Measurements from ENCODE around the gene IPCEF1. TPM values are rescaled to one million over a fixed set of nuclear protein-coding genes. Genes with fewer than 3 reads are reported as not detected.

The IPCEF1 gene
- total RNA-seq, 2 donors from 2014 or later: 3.0 to 5.7 TPM

DNA sequence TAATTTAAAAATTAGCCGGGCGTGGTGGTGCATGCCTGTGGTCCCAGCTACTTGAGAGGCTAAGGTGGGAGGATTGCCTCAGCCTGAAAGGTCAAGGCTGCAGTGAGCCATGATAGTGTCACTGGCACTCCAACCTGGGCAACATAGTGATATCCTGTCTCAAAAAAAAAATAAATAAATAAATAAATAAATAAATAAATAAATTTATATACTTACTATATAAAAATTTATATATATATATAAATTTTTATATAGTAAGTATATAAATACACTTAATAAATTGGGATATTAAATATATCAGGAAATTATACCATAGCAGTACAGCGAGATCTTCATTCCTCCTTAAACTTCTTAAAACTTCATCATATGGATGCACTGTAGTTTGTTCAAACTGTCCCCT lies 23.0 kb upstream of the IPCEF1 start:
- intact Hi-C loops (cut with DNase I): no loop called here
- no peak overlapping the region for H3K27ac ChIP-seq
- ATAC-seq: no peak

DNA sequence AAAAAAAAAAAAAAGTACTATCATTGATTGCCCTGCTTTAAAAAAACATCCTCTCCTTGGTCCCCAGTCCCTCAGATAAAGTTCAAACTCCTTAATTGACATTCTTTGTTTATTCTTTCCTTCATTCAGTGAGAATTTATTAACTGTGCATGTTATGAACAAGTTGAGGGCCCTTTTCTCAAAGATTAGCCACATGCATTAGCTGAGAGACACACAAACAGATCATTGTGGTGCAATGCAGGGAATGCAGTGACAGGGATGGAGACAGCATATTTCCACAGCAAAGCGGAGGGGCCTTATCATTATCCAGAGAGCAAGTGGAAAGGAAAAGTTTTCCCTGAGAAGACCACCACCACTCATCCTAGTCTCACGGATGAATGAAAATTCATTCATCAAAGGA lies 21.9 kb upstream of the IPCEF1 start:
- Histone ChIP-seq H3K27ac (no peak overlapping the region), H3K36me3 (replicated peaks in 1 of 2; ENCODE audit: insufficient read depth in 1 of 2, low read depth in 2 of 2) (no peaks in the 10 kb centered on the region), H3K27me3 (no peaks in the 10 kb centered on the region), H3K9me3 (no peaks in the 10 kb centered on the region), H3K4me1 (no peaks in the 10 kb centered on the region), H3K4me3 (no peak overlapping the region)
- intact Hi-C loops (cut with DNase I): no loop called here
- 79 to 83% methylated on average over 2 of the region's 2 CpGs for WGBS, 2 donors
- no peak for TF ChIP-seq POLR2A (IDR thresholded peaks at IDR 0.05)
- TF ChIP-seq, protein P1, sequence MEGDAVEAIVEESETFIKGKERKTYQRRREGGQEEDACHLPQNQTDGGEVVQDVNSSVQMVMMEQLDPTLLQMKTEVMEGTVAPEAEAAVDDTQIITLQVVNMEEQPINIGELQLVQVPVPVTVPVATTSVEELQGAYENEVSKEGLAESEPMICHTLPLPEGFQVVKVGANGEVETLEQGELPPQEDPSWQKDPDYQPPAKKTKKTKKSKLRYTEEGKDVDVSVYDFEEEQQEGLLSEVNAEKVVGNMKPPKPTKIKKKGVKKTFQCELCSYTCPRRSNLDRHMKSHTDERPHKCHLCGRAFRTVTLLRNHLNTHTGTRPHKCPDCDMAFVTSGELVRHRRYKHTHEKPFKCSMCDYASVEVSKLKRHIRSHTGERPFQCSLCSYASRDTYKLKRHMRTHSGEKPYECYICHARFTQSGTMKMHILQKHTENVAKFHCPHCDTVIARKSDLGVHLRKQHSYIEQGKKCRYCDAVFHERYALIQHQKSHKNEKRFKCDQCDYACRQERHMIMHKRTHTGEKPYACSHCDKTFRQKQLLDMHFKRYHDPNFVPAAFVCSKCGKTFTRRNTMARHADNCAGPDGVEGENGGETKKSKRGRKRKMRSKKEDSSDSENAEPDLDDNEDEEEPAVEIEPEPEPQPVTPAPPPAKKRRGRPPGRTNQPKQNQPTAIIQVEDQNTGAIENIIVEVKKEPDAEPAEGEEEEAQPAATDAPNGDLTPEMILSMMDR (IDR thresholded peaks at IDR 0.05): no peak
- no peak for DNase-seq
- ATAC-seq: no peak

More for the DNA sequence above, 23.0 kb upstream of the IPCEF1 start:
- no peaks in the 10 kb centered on the region for H3K4me1 ChIP-seq
- no peak overlapping the region for H3K4me3 ChIP-seq
- no peak for DNase-seq
- WGBS, 2 donors: 93 to 97% methylated on average over 3 of the region's 3 CpGs
- TF ChIP-seq POLR2A (IDR thresholded peaks at IDR 0.05): no peak
- TF ChIP-seq, protein P1 (IDR thresholded peaks at IDR 0.05): no peak
- H3K36me3 ChIP-seq (replicated peaks in 1 of 2; ENCODE audit: insufficient read depth in 1 of 2, low read depth in 2 of 2): no peaks in the 10 kb centered on the region
- H3K9me3 ChIP-seq: no peaks in the 10 kb centered on the region
- no peaks in the 10 kb centered on the region for H3K27me3 ChIP-seq

DNA sequence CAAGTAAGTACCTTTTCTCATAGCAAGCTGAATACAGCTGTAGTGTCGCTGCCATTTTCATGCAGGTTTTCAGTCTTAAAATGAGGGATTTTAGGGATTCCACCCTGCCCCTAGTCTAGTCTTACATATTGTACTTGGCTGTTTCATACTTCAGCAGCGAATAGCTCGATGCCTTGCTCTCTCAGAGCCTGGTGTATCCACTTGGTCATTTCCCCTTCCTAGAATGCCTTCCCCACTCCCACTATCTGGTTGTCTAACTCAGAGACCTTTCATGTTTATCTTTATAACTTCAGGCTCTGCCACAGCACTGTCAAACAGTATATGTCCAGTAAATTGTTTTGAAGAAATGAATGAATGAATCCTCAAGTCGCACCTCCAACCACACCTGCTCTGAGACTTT lies 21.1 kb upstream of the IPCEF1 start:
- no peak for ATAC-seq
- intact Hi-C loops (cut with DNase I): no loop called here
- no peaks in the 10 kb centered on the region for H3K36me3 ChIP-seq (replicated peaks in 1 of 2; ENCODE audit: insufficient read depth in 1 of 2, low read depth in 2 of 2)
- no peak overlapping the region for H3K4me3 ChIP-seq
- no peaks in the 10 kb centered on the region for H3K27me3 ChIP-seq
- H3K9me3 ChIP-seq: no peaks in the 10 kb centered on the region
- H3K27ac ChIP-seq: no peak overlapping the region
- no peaks in the 10 kb centered on the region for H3K4me1 ChIP-seq
- whole genome bisulfite sequencing, 2 donors: 85 to 92% methylated on average over 4 of the region's 4 CpGs
- TF ChIP-seq POLR2A (IDR thresholded peaks at IDR 0.05): no peak
- TF ChIP-seq, protein P1 (IDR thresholded peaks at IDR 0.05): no peak
- DNase-seq: no peak

DNA sequence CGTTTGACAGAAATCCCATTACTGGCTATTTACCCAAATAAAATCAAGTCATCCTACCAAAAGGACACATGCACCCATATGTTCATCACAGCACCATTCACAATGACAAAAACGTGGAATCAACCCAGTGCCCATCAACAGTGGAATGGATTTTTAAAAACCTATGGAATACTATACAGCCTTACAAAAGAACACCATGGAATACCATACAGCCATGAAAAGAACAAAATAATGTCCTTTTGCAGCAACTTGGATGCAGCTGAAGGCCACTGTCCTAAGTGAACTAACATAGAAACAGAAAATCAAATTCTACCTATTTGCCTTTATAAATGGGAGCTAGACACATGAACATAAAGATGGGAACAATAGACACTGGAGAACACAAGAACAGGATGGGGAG lies 17.4 kb upstream of the IPCEF1 start:
- WGBS, 2 donors: 77 to 80% methylated on average over 2 of the region's 2 CpGs
- intact Hi-C loops (cut with DNase I): no loop called here

DNA sequence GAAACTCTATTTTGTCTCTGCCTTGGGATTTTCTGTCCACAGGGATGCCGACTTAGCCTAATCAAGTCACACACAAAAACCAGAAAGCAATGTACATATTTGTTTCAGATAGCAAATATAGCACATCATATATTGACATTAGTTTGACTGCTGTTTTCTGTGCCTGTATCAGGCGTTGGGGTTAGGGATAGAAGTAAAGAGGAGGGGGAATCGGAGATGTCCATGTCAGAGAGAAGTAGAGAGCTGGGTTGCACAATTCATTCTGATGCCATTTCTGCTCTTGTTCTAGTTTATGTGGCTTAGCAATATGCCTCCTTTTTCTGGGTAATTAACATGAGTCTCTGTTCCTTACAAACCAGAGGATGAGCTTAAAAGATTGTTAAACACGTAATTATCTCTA lies 14.7 kb upstream of the IPCEF1 start:
- Histone ChIP-seq H3K4me3 (no peak overlapping the region), H3K36me3 (replicated peaks in 1 of 2; ENCODE audit: insufficient read depth in 1 of 2, low read depth in 2 of 2) (no peaks in the 10 kb centered on the region), H3K9me3 (no peaks in the 10 kb centered on the region), H3K27me3 (no peaks in the 10 kb centered on the region), H3K27ac (no peak overlapping the region), H3K4me1 (no peaks in the 10 kb centered on the region)
- ATAC-seq (no peak), DNase-seq (no peak)
- WGBS, 2 donors: 38 to 82% methylated on average over 4 of the region's 4 CpGs
- no peak for TF ChIP-seq POLR2A (IDR thresholded peaks at IDR 0.05)
- TF ChIP-seq, protein P1 (IDR thresholded peaks at IDR 0.05): no peak
- intact Hi-C loops (cut with DNase I): no loop called here

More for the DNA sequence above, 17.4 kb upstream of the IPCEF1 start:
- Histone ChIP-seq H3K9me3 (no peaks in the 10 kb centered on the region), H3K4me1 (no peaks in the 10 kb centered on the region), H3K27me3 (no peaks in the 10 kb centered on the region), H3K27ac (no peak overlapping the region), H3K4me3 (no peak overlapping the region), H3K36me3 (replicated peaks in 1 of 2; ENCODE audit: insufficient read depth in 1 of 2, low read depth in 2 of 2) (no peaks in the 10 kb centered on the region)
- TF ChIP-seq POLR2A (IDR thresholded peaks at IDR 0.05): no peak
- TF ChIP-seq, protein P1 (IDR thresholded peaks at IDR 0.05): no peak
- DNase-seq (no peak), ATAC-seq (no peak)
